ENCODE results near the gene MRPS14.
"Not testable (repeated sequence)": the region's sequence is repeated elsewhere in the genome, so short reads cannot be mapped to it uniquely, and the experiment has no call there.

The MRPS14 gene

GRCh38 chr1:175023043-175023921, at the start of gene MRPS14:
TSS of gene MRPS14 (minus strand) at chr1:175023425. CDS start at chr1:175023408, 17 bp downstream.
- DNase-seq, result peak; percentile 99

GRCh38 chr1:175072099-175072951, 49.1 kb upstream of the MRPS14 start:
- peak; percentile 89 for DNase-seq

- DNase-seq, result no peak
Measured at GRCh38 chr1:175071276-175071943, 48.2 kb upstream of the MRPS14 start.

- no peak for DNase-seq
Measured at GRCh38 chr1:175070818-175071217, 47.6 kb upstream of the MRPS14 start.

GRCh38 chr1:175067362-175068106, 44.3 kb upstream of the MRPS14 start, which contains the start of gene TNN:
TSS of gene TNN (plus strand) at chr1:175067833. CDS start at chr1:175077419, 9,586 bp downstream.
- DNase-seq, result no peak

- no peak for DNase-seq
Measured at GRCh38 chr1:175062858-175063257, 39.6 kb upstream of the MRPS14 start.

- DNase-seq, result no peak
Measured at GRCh38 chr1:175062339-175062738, 39.1 kb upstream of the MRPS14 start.

- DNase-seq, result no peak
Measured at GRCh38 chr1:175054736-175055135, 31.5 kb upstream of the MRPS14 start.

- no peak for DNase-seq
Measured at GRCh38 chr1:175050992-175051391, 27.8 kb upstream of the MRPS14 start.

- no peak for DNase-seq
Measured at GRCh38 chr1:175045519-175045918, 22.3 kb upstream of the MRPS14 start.

GRCh38 chr1:175045097-175045496, 21.9 kb upstream of the MRPS14 start:
- no peak for DNase-seq

- not testable (repeated sequence) for DNase-seq
Measured at GRCh38 chr1:175044591-175044990, 21.4 kb upstream of the MRPS14 start.

- peak; percentile 35 for DNase-seq
Measured at GRCh38 chr1:175043824-175044223, 20.6 kb upstream of the MRPS14 start.

GRCh38 chr1:175042650-175043049, 19.4 kb upstream of the MRPS14 start:
- no peak for DNase-seq

- no peak for DNase-seq
Measured at GRCh38 chr1:175040324-175040879, 17.2 kb upstream of the MRPS14 start.

GRCh38 chr1:175037416-175037815, 14.2 kb upstream of the MRPS14 start:
- no peak for DNase-seq

- DNase-seq, result no peak
Measured at GRCh38 chr1:175036476-175036875, 13.3 kb upstream of the MRPS14 start.

- no peak for DNase-seq
Measured at GRCh38 chr1:175035865-175036264, 12.6 kb upstream of the MRPS14 start.

GRCh38 chr1:175034775-175035174, 11.6 kb upstream of the MRPS14 start:
- DNase-seq, result no peak

GRCh38 chr1:175033953-175034352, 10.7 kb upstream of the MRPS14 start:
- DNase-seq, result no peak

- no peak for DNase-seq
Measured at GRCh38 chr1:175024773-175025172, 1.5 kb upstream of the MRPS14 start.

- DNase-seq, result not testable (repeated sequence)
Measured at GRCh38 chr1:175023922-175024242, 657 bp upstream of the MRPS14 start.

All from eye (tissue), 1 donor.